Left ventricle myocardium superior (tissue), 1 donor: ENCODE data around the gene GALNT12. TPM values are rescaled to one million over a fixed set of nuclear protein-coding genes. Genes with fewer than 3 reads are reported as not detected.

Experiments used
- ATAC-seq: fragments of 200-7000 bp; cut with Tn5 transposase; one replicate; pipeline ENCODE4 v1.9.1; 2020; ENCODE audit warnings: mild to moderate bottlenecking, moderate library complexity
- DNase-seq: peaks from one replicate; pipeline ENCODE4 v3.0.0-alpha.2; 2020
- intact Hi-C: fragments of 100-400 bp; cut with micrococcal nuclease; formaldehyde crosslinking; loops from one replicate; pipeline ENCODE4 v1.11.0; 2022
- total RNA-seq: library from RNA; stranded (reverse); fragmentation: NEBNext Ultra II Directional; extraction: Animal tissue kit (Norgen Biotek cat#: 25700); gene quantifications from one replicate; pipeline ENCODE4 v1.2.1, GENCODE V29; 2021
- donor health status: DM: no; HTN: yes; CAD: no; lungs with severe emphysema.

The GALNT12 gene
- total RNA-seq, 1 donor from 2014 or later: 0.64 TPM

DNA sequence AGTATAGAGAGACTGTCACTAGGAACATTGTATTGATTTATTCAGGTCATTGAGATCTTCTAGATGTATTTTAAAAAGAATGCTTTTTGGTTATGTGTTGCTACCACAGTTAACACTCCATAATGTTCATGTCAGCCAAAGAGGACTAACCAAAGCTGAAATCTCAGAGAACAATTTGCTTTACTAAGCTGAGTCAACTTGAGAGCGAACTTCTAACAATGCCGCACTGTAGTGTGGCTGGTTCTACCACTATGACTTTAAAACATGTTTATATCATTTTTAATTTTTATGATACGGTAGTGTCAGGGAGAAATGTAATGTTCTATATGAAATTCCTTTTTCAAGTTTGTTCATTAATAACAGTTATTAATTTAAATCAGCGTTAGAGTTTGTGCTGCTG is 42.1 kb downstream of the GALNT12 start:
- ATAC-seq: no peak
- DNase-seq: no peak

GRCh38 chr9:98850851-98851729 is 43.6 kb downstream of the GALNT12 start:
- DNase-seq (no peak), ATAC-seq (no peak)
- intact Hi-C loops: no loop called here

More for the DNA sequence above, 42.1 kb downstream of the GALNT12 start:
- intact Hi-C loops: loop anchor here (5.0 kb wide), 1 partner anchor 288 kb away; no protein-coding TSS in a partner anchor

DNA sequence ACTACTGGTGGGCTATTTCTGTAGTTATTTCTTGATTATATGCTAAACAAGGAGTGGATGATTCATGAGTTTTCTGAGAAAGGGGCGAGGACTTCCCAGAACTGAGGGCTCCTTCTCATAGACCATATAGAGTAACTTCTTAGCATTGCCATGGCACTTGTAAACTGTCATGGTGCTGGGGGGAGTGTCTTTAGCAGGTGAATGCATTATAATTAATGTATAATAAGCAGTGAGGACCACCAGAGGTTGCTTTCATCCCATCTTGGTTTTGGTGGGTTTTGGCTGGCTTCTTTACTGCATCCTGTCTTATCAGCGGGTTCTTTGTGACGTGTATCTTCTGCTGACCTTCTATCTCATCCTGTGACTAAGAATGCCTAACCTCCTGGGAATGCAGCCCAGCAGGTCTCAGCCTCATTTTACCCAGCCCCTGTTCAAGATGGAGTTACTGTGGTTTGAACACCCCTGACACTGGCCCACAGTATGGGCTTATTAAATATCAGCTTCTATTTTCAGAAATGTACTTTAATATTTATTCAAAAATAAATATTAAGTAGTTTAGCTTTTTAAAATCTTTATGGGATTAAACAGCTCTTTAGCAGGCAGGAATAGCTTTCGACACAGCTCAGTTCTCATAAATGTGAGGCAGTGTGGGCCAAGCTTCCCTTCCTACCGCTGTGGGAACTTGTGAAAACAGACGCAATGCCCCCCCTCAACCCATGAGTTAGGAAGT is 44.4 kb downstream of the GALNT12 start:
- intact Hi-C loops: no loop called here
- DNase-seq (no peak), ATAC-seq (no peak)

- ATAC-seq (no peak), DNase-seq (no peak)
- intact Hi-C loops: no loop called here
These were observed 44.9 kb downstream of the GALNT12 start for GRCh38 chr9:98852460-98852734.

DNA sequence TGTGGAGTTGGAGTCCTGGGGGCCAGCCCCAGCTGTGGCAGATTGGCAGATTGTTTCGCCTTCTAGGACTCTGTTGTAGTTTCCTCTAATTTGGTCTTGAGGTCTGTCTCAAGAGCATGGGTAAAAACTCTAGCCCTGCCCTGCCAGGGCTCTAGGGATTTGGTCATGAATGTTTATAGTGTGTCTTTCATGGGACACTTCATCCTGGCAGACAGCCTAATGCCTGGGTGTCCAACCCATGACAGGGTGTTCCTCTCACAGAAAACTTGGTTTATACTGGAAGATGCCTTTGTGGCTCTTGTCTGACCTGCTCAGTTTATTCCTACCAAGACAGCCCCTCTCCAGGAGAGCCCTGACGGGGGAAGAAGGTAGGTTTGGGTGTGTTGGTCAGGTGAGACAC is 45.5 kb downstream of the GALNT12 start:
- ATAC-seq (no peak), DNase-seq (no peak)
- intact Hi-C loops: no loop called here

DNA sequence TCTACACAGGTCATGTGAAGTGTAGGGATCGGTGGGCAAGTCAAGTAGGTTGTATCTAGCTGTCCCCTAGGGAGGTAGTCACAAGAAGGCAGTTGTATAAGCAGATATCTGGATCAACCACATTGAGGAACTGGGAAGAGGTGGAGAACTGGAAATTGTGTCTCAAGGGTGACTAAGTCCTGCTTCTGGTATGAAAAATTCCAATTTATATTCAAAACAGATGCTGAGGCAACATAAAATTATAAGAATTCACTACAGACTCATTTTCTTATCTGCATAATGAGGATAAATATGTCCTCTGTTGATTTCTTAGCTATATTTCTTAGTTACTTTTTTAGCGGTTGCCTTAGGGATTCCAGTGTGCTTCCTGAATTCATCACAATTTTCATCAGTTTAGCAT is 46.8 kb downstream of the GALNT12 start:
- ATAC-seq (no peak), DNase-seq (no peak)
- intact Hi-C loops: no loop called here

DNA sequence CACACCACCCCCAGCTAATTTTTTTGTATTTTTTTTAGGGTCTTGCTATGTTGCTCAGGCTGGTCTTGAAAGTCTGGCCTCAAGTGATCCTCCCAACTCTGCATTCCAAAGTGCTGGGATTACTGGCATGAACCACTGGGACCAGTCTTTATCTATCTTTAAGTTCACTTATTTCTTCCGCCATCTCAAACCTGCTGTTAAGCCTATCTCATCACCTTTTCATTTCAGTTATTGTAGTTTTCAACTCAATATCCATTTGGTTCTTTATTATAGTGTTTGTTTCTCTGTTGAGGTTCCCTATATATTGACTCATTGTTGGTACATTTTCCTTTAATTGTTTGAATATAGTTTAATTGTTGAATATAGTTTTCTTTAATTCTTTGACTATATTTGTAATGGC is 48.1 kb downstream of the GALNT12 start:
- intact Hi-C loops: no loop called here
- DNase-seq (no peak), ATAC-seq (no peak)

DNA sequence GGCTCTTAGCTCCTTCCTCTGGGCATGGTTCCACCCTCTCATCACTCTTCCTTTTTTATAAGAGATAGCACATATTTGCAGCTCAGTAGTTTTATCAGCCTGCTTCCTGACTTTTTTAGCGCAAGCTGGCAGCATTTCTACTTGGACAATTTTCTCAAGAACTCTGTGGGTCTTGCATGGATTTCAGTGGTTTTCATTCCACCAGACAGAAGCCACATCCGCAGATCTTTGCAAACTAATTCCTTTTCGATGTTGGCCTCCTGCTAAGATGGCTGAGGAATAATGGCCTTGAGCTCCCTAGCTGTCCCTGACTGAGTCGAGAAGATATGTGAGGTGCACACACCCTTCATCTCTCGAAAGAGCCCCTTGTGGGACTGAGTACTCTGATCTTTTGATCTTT is 49.5 kb downstream of the GALNT12 start:
- intact Hi-C loops: no loop called here
- ATAC-seq (no peak), DNase-seq (no peak)

- ATAC-seq: no peak
- intact Hi-C loops: loop anchor here (5.0 to 10.0 kb wide), 4 partner anchors 55 to 282 kb away; no protein-coding TSS in a partner anchor
- no peak for DNase-seq
These were observed 52.5 kb downstream of the GALNT12 start for GRCh38 chr9:98859941-98860340.

DNA sequence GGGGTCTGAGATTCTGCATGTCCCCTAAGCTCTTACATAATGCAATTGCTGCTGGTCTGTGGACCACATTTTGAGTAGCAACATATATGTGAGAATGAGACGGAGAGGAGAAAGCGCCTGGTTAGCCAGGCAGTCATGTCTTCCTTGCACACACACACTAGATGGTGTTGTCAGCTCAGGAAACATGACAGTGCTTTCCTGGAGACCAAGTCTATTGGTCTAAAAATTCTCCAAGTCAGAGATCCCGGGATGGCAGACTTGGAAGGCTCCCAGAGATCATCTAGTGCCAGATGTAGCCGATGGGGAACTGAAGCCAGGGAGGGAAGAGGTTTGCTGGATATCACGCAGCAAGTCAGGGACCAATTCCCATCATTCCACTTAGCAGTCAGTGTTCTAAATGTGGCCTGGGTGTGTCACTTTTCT is 53.4 kb downstream of the GALNT12 start:
- peak; percentile 76 for DNase-seq
- ATAC-seq: peak; percentile 84
- intact Hi-C loops: loop anchor here (5.0 to 10.0 kb wide), 4 partner anchors 54 to 281 kb away; no protein-coding TSS in a partner anchor

DNA sequence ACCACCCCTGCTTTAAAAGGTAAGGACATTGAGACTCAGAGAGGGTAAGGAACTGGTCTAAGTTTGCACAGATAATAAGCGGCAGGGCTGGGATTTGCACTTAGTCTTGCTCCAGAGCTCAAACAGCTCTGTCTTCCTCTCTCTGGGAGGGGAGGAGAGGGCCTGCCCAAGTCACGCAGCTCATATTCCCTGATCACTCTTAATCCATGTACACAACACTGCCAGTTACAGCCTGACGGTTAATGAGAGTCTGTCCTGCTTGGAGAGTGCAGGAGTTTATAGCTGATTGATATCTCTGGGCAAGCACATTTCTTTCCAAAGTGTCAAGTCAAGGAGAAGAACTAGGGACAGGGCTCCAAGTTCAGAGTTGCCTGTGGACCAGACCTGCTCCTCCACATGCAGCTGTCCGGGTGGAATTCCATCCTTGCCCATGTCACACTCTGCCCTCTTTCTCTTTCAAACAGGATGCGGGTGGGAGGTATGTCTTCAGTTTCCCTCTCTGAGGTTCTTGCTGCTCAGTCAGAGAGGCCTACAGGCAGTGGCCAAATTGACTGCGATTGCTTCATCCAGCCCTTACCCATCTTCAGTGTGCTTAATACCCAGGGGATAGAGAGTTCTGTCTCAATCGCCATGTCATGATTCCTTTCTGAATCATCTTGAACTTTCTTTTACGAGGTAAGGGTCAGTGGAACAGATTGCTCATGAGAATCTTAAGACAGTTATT is 54.5 kb downstream of the GALNT12 start:
- intact Hi-C loops: loop anchor here (5.0 to 10.0 kb wide), 4 partner anchors 53 to 280 kb away; no protein-coding TSS in a partner anchor
- peak; percentile 18 for ATAC-seq
- DNase-seq: no peak

DNA sequence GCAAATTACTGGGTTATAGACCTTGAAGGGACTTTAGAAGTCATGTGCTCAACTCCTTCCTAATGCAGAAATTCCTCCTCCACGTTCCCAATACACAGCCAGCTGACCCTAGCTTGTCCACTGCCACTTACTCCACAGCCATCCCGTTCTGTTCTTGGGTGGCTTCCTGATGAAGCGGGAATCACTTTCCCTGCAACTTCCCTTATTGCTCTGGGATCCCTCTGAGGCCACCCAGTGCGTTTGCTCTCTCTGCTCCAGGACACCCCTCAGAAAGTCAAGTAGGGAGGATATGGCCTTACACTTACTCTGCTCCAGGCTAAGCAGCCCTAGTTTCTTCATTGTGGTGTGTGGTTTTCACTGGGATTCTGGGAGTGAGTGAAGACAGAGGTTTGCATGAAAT is 55.5 kb downstream of the GALNT12 start:
- no peak for ATAC-seq
- intact Hi-C loops: loop anchor here (5.0 to 10.0 kb wide), 4 partner anchors 52 to 279 kb away; no protein-coding TSS in a partner anchor

GRCh38 chr9:98864281-98865174 is 57.1 kb downstream of the GALNT12 start:
- ATAC-seq (peak; percentile 66), DNase-seq (peak; percentile 68)
- intact Hi-C loops: loop anchor here (5.0 to 10.0 kb wide), 4 partner anchors 50 to 278 kb away; no protein-coding TSS in a partner anchor

More for the DNA sequence above, 55.5 kb downstream of the GALNT12 start:
- DNase-seq: no peak

DNA sequence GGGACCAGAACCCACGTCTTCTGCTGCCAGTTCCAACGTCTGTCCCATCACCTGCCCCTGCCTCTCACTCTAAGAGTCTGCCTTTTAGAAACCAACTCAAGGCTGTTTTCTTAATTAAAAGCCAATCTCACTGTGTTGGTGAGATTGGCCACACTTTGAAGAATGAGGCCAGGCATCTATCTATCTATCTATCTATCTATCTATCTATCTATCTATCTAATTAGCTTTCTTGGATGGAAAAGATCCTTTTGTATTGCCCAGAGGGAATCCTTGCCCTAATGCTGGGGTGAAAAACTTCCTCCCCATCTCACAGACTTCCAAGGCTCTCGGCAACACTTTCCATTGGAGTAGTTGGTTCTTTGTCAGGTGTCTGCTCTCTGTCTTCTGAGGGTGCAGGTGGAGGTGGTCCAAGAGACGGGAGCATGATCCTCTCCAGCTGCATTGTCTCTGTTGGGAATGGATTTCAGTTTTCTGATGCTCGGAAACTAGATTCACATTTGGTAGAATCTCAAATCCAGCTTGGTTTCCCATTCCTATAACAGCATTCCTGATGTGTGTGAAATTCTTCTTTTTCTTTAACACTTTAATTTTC is 57.9 kb downstream of the GALNT12 start:
- intact Hi-C loops: loop anchor here (10.0 kb wide), 1 partner anchor 49 kb away; no protein-coding TSS in a partner anchor
- ATAC-seq (no peak), DNase-seq (no peak)

GRCh38 chr9:98866435-98867102 is 59.1 kb downstream of the GALNT12 start:
- intact Hi-C loops: loop anchor here (10.0 kb wide), 1 partner anchor 48 kb away; no protein-coding TSS in a partner anchor
- DNase-seq: no peak
- ATAC-seq: peak; percentile 0

GRCh38 chr9:98867103-98867428 is 59.6 kb downstream of the GALNT12 start:
- peak; percentile 27 for ATAC-seq
- DNase-seq: no peak
- intact Hi-C loops: loop anchor here (10.0 kb wide), 1 partner anchor 48 kb away; no protein-coding TSS in a partner anchor

DNA sequence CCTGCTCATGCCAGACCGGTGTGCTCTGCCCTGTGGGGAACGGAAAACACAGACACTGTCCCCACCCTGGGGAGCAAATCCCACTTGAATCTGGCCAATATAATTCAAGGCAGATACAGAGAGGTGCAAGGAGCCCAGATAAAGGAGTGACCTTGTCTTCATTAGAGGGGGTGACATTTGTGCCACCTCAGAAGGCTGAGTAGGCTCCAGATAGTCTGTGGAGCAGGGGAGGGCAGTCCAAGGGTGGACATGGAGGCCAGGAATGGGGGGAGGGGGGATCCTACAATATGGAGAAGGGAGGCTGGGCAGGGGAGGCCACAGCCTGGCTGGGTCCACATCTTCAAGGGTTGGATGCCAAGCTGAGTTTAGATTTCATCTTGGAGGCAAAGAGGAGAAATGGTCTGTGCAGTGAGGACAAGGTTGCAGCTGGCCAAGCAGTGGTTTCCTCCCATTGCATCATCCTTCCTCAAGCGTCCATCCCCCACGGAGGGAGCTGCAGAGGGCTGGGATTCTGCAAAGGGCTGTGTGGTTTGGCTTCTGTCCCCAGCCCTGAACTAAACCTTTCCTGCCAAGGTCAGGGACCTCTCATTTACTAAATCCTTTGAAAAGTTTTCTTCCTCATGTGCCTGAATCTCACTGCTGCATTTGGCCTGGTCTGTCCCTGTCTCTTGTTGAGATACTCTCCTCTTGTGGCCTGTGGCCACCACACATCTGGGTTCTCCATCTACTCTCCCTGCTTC is 60.1 kb downstream of the GALNT12 start:
- intact Hi-C loops: loop anchor here (10.0 kb wide), 1 partner anchor 47 kb away; no protein-coding TSS in a partner anchor

More for the DNA sequence above, 60.1 kb downstream of the GALNT12 start:
- ATAC-seq (peak; percentile 86), DNase-seq (peak; percentile 84)
